BE2C (cell line): ENCODE results near the gene DZIP1.
A peak's percentile ranks its signal among the peaks of the same experiment; 100 is the strongest.

ENCODE experiments used
- DNase-seq: peaks from one replicate; pipeline ENCODE4 v3.0.0-alpha.2; 2020
- H3K27me3 ChIP-seq: fragments of 250-450 bp; sonication (Bioruptor Pico); 2 replicates; pipeline ENCODE4 v1.5.1; 2020; ENCODE audit warnings: mild to moderate bottlenecking
- H3K36me3 ChIP-seq: fragments of 250-450 bp; sonication (Bioruptor Pico); 2 replicates; pipeline ENCODE4 v1.5.1; 2020; ENCODE audit warnings: mild to moderate bottlenecking
- H3K4me1 ChIP-seq: fragments of 250-450 bp; sonication (Bioruptor Pico); 2 replicates; pipeline ENCODE4 v1.5.1; 2020
- H3K4me3 ChIP-seq: 2 replicates; pipeline ENCODE4 v1.5.1; 2011; ENCODE audit warnings: low read depth, low read length
- H3K9me3 ChIP-seq: fragments of 250-450 bp; sonication (Bioruptor Pico); 2 replicates; pipeline ENCODE4 v1.5.1; 2020
- TF ChIP-seq, protein P1 (sequence below): IDR thresholded peaks from 2 replicates; pipeline ENCODE4 v1.5.1; 2012; ENCODE audit warnings: mild to moderate bottlenecking, low read depth, low read length

DZIP1 gene

DNA sequence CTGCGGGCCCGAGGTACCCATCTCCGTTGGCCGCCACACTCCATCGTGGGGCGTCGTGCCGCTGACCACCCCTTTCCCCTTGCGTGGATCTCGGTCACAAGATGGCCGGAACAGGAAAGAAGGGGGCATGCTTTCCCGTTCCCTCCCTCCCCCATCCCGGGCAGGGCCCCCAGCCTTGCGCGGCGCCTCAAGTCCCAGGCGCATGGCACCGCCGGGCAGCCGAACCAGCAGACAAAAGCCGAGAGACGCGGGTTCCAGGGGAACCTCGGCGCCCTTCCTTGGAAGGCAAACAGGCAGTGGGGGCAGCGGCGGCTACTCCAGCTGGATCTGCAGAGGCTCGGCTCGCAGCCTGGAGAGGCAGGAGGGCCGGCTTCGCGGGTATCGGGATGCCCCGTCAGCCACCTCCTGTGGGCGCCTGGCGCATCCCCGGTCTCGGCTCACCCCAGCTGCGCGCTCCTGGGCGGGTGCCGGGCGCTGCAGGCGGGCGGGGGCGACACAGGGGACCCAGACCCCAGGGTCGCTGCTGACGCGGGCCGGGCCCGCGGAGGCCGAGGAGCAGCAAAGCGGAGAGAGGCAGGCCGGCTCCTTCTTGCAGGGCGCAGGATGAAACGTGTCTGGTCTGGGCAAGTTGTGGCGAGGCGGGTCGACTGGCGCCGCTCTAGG is 439 bp downstream of the DZIP1 start:
- TF ChIP-seq, protein P1, sequence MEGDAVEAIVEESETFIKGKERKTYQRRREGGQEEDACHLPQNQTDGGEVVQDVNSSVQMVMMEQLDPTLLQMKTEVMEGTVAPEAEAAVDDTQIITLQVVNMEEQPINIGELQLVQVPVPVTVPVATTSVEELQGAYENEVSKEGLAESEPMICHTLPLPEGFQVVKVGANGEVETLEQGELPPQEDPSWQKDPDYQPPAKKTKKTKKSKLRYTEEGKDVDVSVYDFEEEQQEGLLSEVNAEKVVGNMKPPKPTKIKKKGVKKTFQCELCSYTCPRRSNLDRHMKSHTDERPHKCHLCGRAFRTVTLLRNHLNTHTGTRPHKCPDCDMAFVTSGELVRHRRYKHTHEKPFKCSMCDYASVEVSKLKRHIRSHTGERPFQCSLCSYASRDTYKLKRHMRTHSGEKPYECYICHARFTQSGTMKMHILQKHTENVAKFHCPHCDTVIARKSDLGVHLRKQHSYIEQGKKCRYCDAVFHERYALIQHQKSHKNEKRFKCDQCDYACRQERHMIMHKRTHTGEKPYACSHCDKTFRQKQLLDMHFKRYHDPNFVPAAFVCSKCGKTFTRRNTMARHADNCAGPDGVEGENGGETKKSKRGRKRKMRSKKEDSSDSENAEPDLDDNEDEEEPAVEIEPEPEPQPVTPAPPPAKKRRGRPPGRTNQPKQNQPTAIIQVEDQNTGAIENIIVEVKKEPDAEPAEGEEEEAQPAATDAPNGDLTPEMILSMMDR = no peak
- peaks cover 11% of the 10 kb centered on the region for H3K36me3 ChIP-seq
- H3K4me1 ChIP-seq = no peaks in the 10 kb centered on the region; the same call in 1 of the 2 replicates
- peak; percentile 61 for DNase-seq
- peak overlapping the region; percentile 89 for H3K4me3 ChIP-seq
- no peaks in the 10 kb centered on the region for H3K9me3 ChIP-seq
- no peaks in the 10 kb centered on the region for H3K27me3 ChIP-seq

DNA sequence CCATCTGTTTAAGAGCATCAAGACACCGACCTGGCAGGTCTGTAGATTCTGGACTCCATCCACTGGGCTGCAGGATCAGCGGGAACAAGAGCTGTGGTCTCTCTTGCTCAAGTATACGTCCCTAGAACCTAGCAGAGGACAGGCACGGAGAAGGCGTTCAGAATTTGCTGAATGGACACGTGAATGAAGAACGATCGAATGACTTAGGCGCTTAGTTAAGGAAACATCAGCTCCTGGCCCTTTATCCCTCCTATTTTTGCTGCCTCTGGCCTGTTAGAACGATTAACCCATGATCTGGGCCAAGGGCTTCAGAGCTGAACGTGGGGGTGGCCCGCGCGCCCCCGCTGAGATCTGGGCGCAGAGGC is 953 bp downstream of the DZIP1 start:
- TF ChIP-seq, protein P1 = no peak
- Histone ChIP-seq H3K4me1 (no peaks in the 10 kb centered on the region; the same call in 1 of the 2 replicates), H3K36me3 (peaks cover 16% of the 10 kb centered on the region), H3K9me3 (no peaks in the 10 kb centered on the region), H3K4me3 (peak overlapping the region; percentile 89), H3K27me3 (no peaks in the 10 kb centered on the region)
- DNase-seq = peak; percentile 41

DNA sequence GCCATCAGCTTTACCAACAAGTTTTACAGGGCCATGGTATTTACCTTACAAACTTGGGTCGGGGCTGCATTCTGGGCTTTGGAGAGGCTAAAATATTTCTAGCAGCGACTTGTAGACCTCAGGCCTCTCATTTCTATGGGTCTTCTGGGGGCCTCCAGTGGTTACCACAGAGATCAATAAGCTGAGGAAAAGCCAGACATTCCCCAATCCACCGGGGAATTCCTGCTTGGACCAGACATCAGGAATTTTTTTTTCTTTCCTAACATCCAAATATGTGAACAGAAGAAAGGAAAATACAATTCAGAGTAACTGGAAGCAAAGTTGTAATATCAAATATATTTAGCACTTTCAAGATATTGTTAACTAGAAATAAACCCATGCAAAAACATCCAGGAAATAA is 1.5 kb downstream of the DZIP1 start:
- Histone ChIP-seq H3K4me1 (no peaks in the 10 kb centered on the region; the same call in 1 of the 2 replicates), H3K4me3 (peak overlapping the region; percentile 89), H3K9me3 (no peaks in the 10 kb centered on the region), H3K27me3 (no peaks in the 10 kb centered on the region), H3K36me3 (peaks cover 20% of the 10 kb centered on the region)
- TF ChIP-seq, protein P1 = no peak
- no peak for DNase-seq

DNA sequence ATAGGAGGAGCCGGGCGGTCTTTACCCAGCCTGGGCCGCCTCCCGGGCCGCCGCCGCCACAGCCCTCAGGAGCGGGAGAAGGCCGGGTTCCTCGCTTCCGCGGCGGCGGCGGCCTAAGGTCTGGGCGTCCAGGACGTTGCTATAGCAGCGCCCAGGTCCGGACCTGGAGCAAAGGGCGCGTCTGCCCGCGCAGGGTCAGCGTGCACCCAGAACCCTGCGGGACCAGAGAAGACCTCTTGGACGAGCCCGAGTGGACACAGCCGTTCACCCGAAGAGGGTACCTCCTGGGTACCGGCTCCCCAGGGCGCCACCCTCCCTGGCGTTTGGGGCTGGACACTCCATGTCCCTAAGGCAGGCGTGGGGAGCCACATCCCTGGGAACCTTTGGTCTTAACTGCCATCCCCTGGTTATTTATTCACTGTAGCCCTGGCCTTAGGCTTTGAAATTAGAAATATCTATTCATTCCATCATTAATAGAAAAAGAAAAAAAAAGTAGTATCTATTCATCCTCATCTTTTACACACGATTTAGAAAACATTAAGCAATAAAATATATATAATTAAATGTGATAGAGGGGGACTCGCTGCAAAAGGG is 2.4 kb downstream of the DZIP1 start:
- TF ChIP-seq, protein P1 = no peak
- H3K27me3 ChIP-seq = no peaks in the 10 kb centered on the region
- no peaks in the 10 kb centered on the region for H3K9me3 ChIP-seq
- H3K4me1 ChIP-seq = no peaks in the 10 kb centered on the region; the same call in 1 of the 2 replicates
- DNase-seq = peak; percentile 76
- H3K36me3 ChIP-seq = peaks cover 24% of the 10 kb centered on the region
- peak overlapping the region; percentile 89 for H3K4me3 ChIP-seq

DNA sequence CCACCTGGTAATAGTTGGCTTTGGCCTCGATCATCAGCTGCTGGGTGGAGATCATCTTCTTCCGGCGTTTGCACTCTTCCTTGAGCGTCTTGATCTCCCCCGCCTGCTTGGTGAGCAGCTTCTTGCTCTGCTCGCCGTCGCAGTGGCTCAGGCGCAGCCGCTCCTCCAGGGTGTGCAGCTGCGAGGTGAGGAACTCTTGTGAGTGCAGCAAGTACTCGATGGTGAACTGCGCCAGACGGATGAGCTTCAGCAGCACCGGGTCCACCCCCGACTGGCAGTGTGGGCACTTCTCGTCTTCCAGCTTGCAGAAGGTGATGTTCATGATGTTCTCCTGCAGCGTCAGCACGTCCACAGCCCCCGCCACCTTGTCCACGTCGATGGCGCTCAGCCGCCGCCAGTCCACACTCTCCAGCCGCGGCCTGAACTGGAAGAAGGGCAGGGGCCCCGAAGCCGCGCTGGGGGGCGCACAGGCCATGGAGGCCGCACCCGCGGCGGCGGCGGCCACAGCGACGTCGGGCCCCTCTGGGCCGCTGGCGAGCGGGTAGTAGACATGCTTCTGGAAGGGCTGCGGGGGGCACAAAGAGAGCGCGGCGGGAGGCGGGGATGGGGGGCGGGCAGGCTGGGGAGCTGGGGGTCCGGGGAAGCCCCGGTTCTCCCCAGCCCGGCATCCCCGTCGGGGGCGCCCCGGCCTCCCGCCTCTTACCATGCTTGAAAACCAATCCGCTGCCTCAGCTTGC is 3.0 kb downstream of the DZIP1 start:
- Histone ChIP-seq H3K4me1 (no peaks in the 10 kb centered on the region; the same call in 1 of the 2 replicates), H3K27me3 (no peaks in the 10 kb centered on the region), H3K4me3 (peak overlapping the region; percentile 89), H3K9me3 (no peaks in the 10 kb centered on the region), H3K36me3 (peaks cover 30% of the 10 kb centered on the region)
- TF ChIP-seq, protein P1 = no peak
- peak; percentile 67 for DNase-seq
